ENCODE data around the gene CASTOR1.

CASTOR1 gene

DNA sequence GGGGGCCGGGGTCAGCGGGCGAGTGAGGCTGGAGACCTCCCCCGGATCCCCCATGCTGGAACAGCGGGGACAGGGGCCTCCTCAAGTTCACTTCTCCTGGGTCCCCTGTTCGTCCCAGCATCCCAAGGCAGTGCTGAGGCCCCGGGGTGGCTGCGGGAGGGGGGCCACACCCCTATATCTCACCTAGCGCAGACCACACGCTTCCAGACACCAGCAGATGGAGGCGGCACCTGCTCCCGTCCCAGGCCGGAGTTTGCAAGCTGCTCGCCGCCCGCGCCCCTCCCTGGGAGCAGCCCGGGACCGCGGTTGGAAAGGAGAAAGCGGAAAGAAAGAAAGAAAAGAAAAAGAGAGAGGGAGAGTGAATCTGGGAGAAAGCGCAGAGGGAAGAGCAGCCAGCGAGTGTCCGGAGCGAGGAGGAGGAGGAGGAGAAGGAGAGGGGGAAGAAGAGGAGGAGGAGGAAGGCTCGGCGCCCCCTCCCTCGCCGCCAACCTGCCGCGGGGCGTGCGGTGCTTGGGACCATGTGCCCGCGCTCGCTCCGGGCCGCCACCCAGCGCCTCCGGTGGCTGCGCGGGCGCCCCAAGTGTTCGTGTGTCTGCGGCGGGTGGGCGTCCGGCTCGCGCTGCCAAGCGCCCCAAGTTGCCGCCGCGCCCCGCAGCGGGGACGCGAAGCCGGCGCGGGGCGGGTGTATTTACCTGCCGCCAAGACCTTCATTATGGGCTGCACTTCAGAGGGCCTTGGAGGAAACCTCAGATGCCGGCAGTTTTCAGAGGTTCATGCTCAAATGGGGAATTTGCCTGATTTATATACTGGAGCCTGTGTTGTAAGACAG lies 43.1 kb downstream of the CASTOR1 start, which contains the start of gene LIF:
Gene LIF, minus strand, starts transcription at position 775 of the 829 bp plus-strand sequence. Its CDS starts 64 bp downstream, at position 711.
- no peak for DNase-seq (ENCODE audit: low spot score)

- no peak for DNase-seq (ENCODE audit: low spot score)
Observed at GRCh38 chr22:30245181-30245984, 43.9 kb downstream of the CASTOR1 start.

DNA sequence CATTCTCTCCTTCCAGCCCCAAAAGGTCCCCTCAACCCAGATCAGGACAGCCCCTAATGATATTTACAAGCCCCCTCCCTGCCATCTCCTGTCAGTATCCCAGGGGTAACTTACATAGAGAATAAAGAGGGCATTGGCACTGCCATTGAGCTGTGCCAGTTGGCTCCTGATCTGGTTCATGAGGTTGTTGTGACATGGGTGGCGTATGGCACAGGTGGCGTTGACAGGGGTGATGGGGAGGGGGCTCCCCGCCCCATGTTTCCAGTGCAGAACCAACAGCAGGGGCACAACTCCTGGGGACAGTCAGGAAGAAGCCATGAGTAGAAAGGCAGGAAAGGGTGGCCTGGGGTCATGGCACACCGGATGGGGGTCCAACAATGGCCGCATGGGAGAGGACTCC lies 44.7 kb downstream of the CASTOR1 start:
- DNase-seq (ENCODE audit: low spot score), result no peak

GRCh38 chr22:30244066-30244465 lies 45.2 kb downstream of the CASTOR1 start:
- no peak for DNase-seq (ENCODE audit: low spot score)

GRCh38 chr22:30243661-30244060 lies 45.6 kb downstream of the CASTOR1 start:
- DNase-seq (ENCODE audit: low spot score), result no peak

- DNase-seq (ENCODE audit: low spot score), result no peak
Observed at GRCh38 chr22:30241576-30242371, 47.5 kb downstream of the CASTOR1 start.

GRCh38 chr22:30240541-30241417 lies 48.5 kb downstream of the CASTOR1 start:
- no peak for DNase-seq (ENCODE audit: low spot score)

DNA sequence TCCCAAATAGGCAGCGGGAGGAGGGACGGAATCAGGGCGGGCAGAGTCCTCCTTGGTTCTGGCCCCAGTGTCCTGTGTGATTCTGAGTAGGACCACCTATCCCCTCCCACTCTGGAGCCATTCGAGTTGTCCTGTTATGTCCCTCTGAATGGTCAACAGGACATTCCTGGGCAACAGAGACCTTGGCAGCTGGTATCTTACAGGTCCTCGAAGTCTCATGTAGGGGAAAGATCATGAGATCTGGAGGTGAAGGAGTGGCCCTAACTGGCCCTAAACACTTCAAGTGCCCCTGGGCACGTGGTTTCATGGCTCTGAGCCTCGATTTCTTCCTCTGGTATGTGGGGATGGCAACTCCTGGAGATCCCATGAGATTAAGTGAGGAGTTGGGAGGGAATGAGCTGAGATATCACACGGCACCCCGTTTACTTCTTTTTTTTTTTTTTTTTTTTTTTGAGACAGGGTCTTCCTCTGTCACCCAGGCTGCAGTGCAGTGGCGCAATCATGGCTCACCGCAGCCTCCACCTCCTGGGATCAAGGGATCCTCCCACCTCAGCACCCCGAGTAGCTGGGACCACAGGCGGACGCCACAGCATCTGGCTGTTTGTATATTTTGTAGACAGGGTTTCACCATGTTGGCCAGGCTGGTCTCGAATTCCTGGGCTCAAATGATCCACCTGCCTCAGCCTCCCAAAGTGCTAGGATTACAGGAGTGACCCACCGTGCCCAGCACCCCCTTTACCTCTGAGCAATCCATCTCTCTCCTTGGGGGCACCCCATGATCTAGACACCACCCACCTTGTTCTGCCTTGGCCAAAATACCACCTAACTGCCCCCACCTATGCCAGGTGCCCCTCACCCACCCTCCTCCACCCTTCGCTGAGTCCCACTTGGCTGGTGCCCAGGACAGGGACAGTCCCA lies 49.6 kb downstream of the CASTOR1 start:
- no peak for DNase-seq (ENCODE audit: low spot score)

DNA sequence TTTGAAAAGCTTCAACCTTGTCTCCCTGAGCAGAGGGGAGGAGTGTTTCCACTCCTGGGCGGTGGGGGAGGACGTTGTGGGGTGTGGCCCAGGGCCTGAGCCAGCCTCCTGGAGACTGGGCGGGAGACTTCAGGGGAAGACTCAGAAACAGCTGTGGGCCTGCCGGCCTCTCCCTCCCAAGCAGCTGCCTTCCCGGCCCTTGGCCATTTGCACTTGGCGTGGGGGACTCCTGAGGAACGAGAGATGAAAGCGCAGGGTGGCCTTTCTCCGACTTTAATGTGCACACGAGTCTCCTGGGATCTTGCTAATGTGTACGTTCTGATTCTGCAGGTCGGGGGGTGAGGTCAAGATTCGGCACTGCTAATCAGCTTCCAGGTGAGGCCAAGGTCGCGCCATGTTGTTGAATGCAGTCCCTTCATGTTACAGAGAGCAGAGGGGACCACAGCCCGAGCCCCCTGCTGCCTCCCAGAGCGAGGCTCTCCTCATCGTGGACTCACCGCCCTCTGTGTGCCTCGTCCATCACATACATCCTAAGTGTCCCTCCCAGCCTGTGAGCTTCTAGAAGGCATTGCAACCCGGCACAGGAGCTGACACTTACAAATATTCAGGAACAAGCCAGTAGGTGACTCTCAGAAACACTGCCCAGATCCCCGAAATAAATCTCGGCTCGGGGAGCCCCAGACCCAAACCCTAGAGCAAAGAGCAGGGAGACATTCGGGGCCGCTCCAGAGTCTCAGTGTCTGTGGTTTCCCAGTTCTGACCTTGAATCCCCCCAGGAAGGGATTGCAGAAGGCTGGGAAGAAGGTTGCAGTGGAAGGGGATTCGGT lies 50.4 kb downstream of the CASTOR1 start:
- no peak for DNase-seq (ENCODE audit: low spot score)

GRCh38 chr22:30238136-30238535 lies 51.2 kb downstream of the CASTOR1 start:
- DNase-seq (ENCODE audit: low spot score), result no peak

DNA sequence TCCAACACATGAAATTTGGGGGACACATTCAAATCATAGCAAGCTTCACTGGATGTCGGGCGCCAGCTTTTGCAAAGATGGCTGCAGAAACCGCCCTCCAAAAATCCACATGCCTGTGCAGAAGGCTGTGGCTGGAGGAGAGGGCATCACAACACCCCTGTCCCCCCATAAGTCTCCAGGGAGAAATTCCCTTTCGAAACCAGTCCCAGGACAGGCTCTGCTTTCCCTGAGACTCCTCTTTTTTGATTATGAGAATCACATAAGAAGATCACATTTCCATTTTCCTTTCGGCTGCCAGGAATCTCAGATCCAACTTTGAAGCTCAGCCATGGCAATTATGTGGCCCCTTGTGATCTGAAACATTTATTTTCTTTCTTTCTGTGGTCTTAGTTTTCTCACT lies 52.4 kb downstream of the CASTOR1 start:
- DNase-seq (ENCODE audit: low spot score), result no peak

GRCh38 chr22:30235687-30236170 lies 53.6 kb downstream of the CASTOR1 start:
- DNase-seq (ENCODE audit: low spot score), result no peak
